NB4 (cell line): ENCODE results near the gene KIRREL3.
A peak's percentile ranks its signal among the peaks of the same experiment; 100 is the strongest.

ENCODE experiments used
- DNase-seq: peaks from one replicate; pipeline ENCODE4 v3.0.0; 2010; ENCODE audit warnings: low read depth
- H3K4me3 ChIP-seq: one replicate; pipeline ENCODE4 v1.5.1; 2011; ENCODE audit warnings: mild to moderate bottlenecking, low read depth, low read length, moderate library complexity
- CTCF ChIP-seq: IDR thresholded peaks from one replicate; pipeline ENCODE4 v1.5.1; 2012; ENCODE audit warnings: low read depth, low read length
- MAX ChIP-seq: IDR thresholded peaks from 2 replicates; pipeline ENCODE4 v1.6.1; 2011; ENCODE audit warnings: low read depth, low read length
- MYC ChIP-seq: IDR thresholded peaks from 2 replicates; pipeline ENCODE4 v1.6.1; 2011; ENCODE audit warnings: low read depth, low read length
- POLR2A ChIP-seq: IDR thresholded peaks from 2 replicates; pipeline ENCODE4 v1.6.1; 2011; ENCODE audit warnings: mild to moderate bottlenecking; ENCODE audit not compliant: insufficient read length; ENCODE audit errors: extremely low read depth

Gene KIRREL3

DNA sequence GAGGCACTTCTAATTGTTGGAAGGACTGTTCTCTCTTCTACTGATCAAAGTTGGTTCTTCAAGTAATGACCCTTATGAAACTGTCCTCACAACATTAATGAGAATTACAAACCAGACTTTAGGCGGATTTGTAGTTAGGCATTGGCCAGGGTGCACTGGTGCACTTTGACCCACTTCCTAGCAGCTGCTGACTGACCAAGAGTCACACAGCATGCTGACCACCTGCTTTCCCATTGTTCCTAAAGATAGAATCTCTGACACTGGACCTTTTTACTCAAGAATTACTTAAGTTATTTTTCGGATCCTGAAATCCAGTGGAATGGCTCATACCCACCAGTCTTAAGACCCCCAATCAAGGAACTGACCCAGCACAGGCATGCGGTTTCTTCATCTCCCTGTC is 381.1 kb downstream of the KIRREL3 start:
- no peak overlapping the region for H3K4me3 ChIP-seq
- TF ChIP-seq CTCF (no peak), MYC (no peak), POLR2A (no peak), MAX (no peak)
- DNase-seq = no peak

DNA sequence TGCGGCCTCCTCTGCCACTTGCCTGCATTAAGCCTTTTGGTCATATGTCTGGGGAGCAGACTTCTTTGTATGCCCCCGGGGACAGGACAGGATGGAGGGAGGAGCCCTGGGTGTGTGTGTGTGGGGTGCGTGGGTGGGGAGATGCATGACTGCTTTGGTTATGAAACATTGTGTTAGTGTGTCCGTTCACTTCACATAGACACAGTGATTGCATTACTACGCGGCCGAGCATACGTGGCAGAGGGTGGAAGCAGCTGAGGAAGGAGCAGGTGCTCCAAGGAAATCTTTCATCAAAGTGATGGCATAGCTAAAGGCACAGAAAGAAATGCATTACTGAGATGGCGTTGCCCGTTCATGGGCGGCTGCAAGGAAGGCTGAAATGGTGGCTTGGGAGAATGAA is 384.7 kb downstream of the KIRREL3 start:
- no peak overlapping the region for H3K4me3 ChIP-seq
- DNase-seq = peak; percentile 46
- TF ChIP-seq POLR2A = no peak
- no peak for TF ChIP-seq MYC
- TF ChIP-seq CTCF = no peak
- no peak for TF ChIP-seq MAX

GRCh38 chr11:126613272-126613671 is 387.3 kb downstream of the KIRREL3 start:
- no peak for DNase-seq
- H3K4me3 ChIP-seq = no peak overlapping the region

GRCh38 chr11:126612671-126613070 is 387.9 kb downstream of the KIRREL3 start:
- DNase-seq = no peak
- no peak overlapping the region for H3K4me3 ChIP-seq
- TF ChIP-seq MAX (no peak), CTCF (no peak), MYC (no peak), POLR2A (no peak)

More at GRCh38 chr11:126613272-126613671, 387.3 kb downstream of the KIRREL3 start:
- TF ChIP-seq POLR2A (no peak), MAX (no peak), MYC (no peak), CTCF (no peak)

GRCh38 chr11:126611438-126611837 is 389.1 kb downstream of the KIRREL3 start:
- H3K4me3 ChIP-seq = no peak overlapping the region
- no peak for DNase-seq
- TF ChIP-seq MYC (no peak), MAX (no peak), CTCF (no peak), POLR2A (no peak)

GRCh38 chr11:126608658-126609057 is 391.9 kb downstream of the KIRREL3 start:
- no peak overlapping the region for H3K4me3 ChIP-seq
- TF ChIP-seq POLR2A = no peak
- no peak for DNase-seq
